Measurements from ENCODE around the gene C6orf120.
A peak's percentile ranks its signal among the peaks of the same experiment; 100 is the strongest.
"Not testable (repeated sequence)": the region's sequence is repeated elsewhere in the genome, so short reads cannot be mapped to it uniquely, and the experiment has no call there.

Gene C6orf120

GRCh38 chr6:169684056-169684455 lies 17.9 kb upstream of the C6orf120 start:
- no peak overlapping the region for H3K4me3 ChIP-seq (ENCODE audit: low read depth, low read length)
- H3K4me1 ChIP-seq (ENCODE audit: control insufficient read depth, insufficient read depth, low read length) = no peaks in the 10 kb centered on the region
- H3K27ac ChIP-seq (ENCODE audit: low read depth, low read length) = no peak overlapping the region
- peaks cover 5% of the 10 kb centered on the region for H3K9me3 ChIP-seq (ENCODE audit: control insufficient read depth, insufficient read depth, low read length)
- H3K36me3 ChIP-seq (ENCODE audit: control insufficient read depth, insufficient read depth, low read length) = peaks cover 64% of the 10 kb centered on the region
- H3K27me3 ChIP-seq (ENCODE audit: control insufficient read depth, insufficient read depth, low read length) = no peaks in the 10 kb centered on the region
- H3K9ac ChIP-seq (ENCODE audit: low read depth, low read length) = no peak overlapping the region

DNA sequence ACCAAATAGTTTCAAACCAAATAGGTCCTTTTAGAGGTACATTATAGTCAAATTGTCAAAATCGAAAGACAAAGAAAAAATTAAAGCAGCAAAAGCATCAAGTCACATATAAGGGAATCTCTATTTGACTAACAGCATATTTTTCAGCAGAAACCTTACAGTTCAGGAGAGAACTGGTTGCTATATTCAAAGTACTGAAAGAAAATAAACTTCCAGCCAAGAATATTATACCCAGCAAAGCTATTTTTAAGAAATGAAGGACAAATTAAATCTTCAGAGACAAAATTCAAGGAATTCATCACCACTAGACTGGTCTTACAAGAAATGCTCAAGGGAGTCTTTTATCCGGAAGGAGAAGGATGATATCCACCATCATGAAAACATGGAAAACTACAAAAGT lies 16.1 kb upstream of the C6orf120 start:
- Histone ChIP-seq H3K9me3 (ENCODE audit: control insufficient read depth, insufficient read depth, low read length) (peaks cover 5% of the 10 kb centered on the region), H3K36me3 (ENCODE audit: control insufficient read depth, insufficient read depth, low read length) (peaks cover 59% of the 10 kb centered on the region), H3K4me3 (ENCODE audit: low read depth, low read length) (no peak overlapping the region), H3K27ac (ENCODE audit: low read depth, low read length) (no peak overlapping the region), H3K27me3 (ENCODE audit: control insufficient read depth, insufficient read depth, low read length) (no peaks in the 10 kb centered on the region), H3K9ac (ENCODE audit: low read depth, low read length) (no peak overlapping the region), H3K4me1 (ENCODE audit: control insufficient read depth, insufficient read depth, low read length) (no peaks in the 10 kb centered on the region)

DNA sequence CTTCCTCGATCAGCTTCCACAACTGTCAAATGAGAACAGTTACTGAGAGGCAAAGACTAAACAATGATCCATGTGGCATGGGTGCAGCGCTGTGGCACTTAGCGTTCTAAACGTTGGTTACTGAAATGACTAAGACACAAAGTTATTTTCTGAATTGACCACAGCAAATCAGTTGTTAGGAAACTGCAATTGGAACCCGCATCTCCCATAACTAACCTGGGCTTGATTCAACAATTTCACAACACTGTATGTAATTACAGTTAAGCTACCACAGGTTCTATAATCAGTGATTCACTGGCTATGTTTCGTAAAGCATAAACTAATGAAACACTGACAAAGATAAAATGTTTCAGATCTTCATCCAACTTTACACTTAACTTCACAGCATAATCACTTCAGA lies 12.6 kb upstream of the C6orf120 start:
- no peak overlapping the region for H3K27ac ChIP-seq (ENCODE audit: low read depth, low read length)
- H3K27me3 ChIP-seq (ENCODE audit: control insufficient read depth, insufficient read depth, low read length) = no peaks in the 10 kb centered on the region
- no peak overlapping the region for H3K9ac ChIP-seq (ENCODE audit: low read depth, low read length)
- H3K9me3 ChIP-seq (ENCODE audit: control insufficient read depth, insufficient read depth, low read length) = peaks cover 5% of the 10 kb centered on the region
- H3K36me3 ChIP-seq (ENCODE audit: control insufficient read depth, insufficient read depth, low read length) = peaks cover 40% of the 10 kb centered on the region
- H3K4me3 ChIP-seq (ENCODE audit: low read depth, low read length) = no peak overlapping the region
- H3K4me1 ChIP-seq (ENCODE audit: control insufficient read depth, insufficient read depth, low read length) = no peaks in the 10 kb centered on the region

- H3K9ac ChIP-seq (ENCODE audit: low read depth, low read length) = no peak overlapping the region
- H3K27ac ChIP-seq (ENCODE audit: low read depth, low read length) = no peak overlapping the region
- H3K4me1 ChIP-seq (ENCODE audit: control insufficient read depth, insufficient read depth, low read length) = no peaks in the 10 kb centered on the region
- H3K4me3 ChIP-seq (ENCODE audit: low read depth, low read length) = no peak overlapping the region
- H3K36me3 ChIP-seq (ENCODE audit: control insufficient read depth, insufficient read depth, low read length) = peaks cover 37% of the 10 kb centered on the region
- H3K27me3 ChIP-seq (ENCODE audit: control insufficient read depth, insufficient read depth, low read length) = no peaks in the 10 kb centered on the region
- peaks cover 5% of the 10 kb centered on the region for H3K9me3 ChIP-seq (ENCODE audit: control insufficient read depth, insufficient read depth, low read length)
Measured at GRCh38 chr6:169691260-169691659, 10.7 kb upstream of the C6orf120 start.

GRCh38 chr6:169692516-169692915 lies 9.4 kb upstream of the C6orf120 start:
- no peaks in the 10 kb centered on the region for H3K9me3 ChIP-seq (ENCODE audit: control insufficient read depth, insufficient read depth, low read length)
- no peak overlapping the region for H3K4me3 ChIP-seq (ENCODE audit: low read depth, low read length)
- peaks cover 25% of the 10 kb centered on the region for H3K36me3 ChIP-seq (ENCODE audit: control insufficient read depth, insufficient read depth, low read length)
- H3K9ac ChIP-seq (ENCODE audit: low read depth, low read length) = no peak overlapping the region
- no peak overlapping the region for H3K27ac ChIP-seq (ENCODE audit: low read depth, low read length)
- H3K4me1 ChIP-seq (ENCODE audit: control insufficient read depth, insufficient read depth, low read length) = no peaks in the 10 kb centered on the region
- H3K27me3 ChIP-seq (ENCODE audit: control insufficient read depth, insufficient read depth, low read length) = no peaks in the 10 kb centered on the region

DNA sequence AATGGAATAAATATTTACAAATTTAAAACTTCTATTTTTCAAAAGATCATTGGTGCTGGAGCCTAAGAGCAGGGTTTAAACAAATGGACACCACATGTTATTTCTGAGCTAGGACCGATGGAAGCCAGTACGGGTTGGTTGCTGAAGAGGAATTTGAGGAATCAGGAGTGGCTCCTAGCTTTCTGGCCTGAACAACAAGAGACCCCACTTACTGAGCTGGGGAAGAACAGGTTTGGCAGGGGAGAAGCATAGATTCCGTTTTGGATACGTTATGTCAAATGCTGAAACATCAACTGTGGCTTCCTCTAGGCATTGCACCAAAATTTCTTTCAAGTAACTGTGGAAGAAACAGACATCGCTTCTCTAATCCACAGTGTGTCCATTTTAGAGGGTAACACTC lies 6.8 kb upstream of the C6orf120 start:
- peaks cover 19% of the 10 kb centered on the region for H3K36me3 ChIP-seq (ENCODE audit: control insufficient read depth, insufficient read depth, low read length)
- no peaks in the 10 kb centered on the region for H3K9me3 ChIP-seq (ENCODE audit: control insufficient read depth, insufficient read depth, low read length)
- H3K27me3 ChIP-seq (ENCODE audit: control insufficient read depth, insufficient read depth, low read length) = no peaks in the 10 kb centered on the region
- H3K9ac ChIP-seq (ENCODE audit: low read depth, low read length) = no peak overlapping the region
- H3K4me3 ChIP-seq (ENCODE audit: low read depth, low read length) = no peak overlapping the region
- H3K4me1 ChIP-seq (ENCODE audit: control insufficient read depth, insufficient read depth, low read length) = peaks cover 4% of the 10 kb centered on the region; the same call in 1 of the 2 replicates
- no peak overlapping the region for H3K27ac ChIP-seq (ENCODE audit: low read depth, low read length)

- H3K9me3 ChIP-seq (ENCODE audit: control insufficient read depth, insufficient read depth, low read length); H3K27me3 ChIP-seq (ENCODE audit: control insufficient read depth, insufficient read depth, low read length); H3K4me3 ChIP-seq (ENCODE audit: low read depth, low read length); H3K27ac ChIP-seq (ENCODE audit: low read depth, low read length); H3K9ac ChIP-seq (ENCODE audit: low read depth, low read length): not testable (repeated sequence)
- peaks cover 17% of the 10 kb centered on the region for H3K36me3 ChIP-seq (ENCODE audit: control insufficient read depth, insufficient read depth, low read length)
- H3K4me1 ChIP-seq (ENCODE audit: control insufficient read depth, insufficient read depth, low read length) = peaks cover 14% of the 10 kb centered on the region
Measured at GRCh38 chr6:169697115-169697514, 4.8 kb upstream of the C6orf120 start.

DNA sequence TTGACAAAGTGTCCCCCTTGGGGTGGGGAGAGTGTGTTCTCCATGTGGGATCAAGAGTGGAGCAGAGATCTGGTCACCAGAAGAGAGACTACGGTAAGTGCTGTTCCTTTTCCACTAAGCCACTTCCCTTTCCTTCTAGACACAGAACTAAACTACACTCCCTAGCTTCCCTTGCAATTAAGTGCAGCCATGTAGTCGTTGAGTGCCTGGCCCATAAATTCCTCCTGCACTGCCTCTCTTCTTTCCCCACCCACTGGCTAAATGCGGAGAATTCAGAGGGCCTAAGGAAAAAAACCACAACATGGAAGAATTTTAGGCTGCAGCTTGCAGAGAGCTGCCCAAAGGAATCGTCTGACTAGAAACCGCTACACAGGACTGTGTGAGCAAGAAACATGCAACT lies 1.6 kb upstream of the C6orf120 start:
- Histone ChIP-seq H3K9me3 (ENCODE audit: control insufficient read depth, insufficient read depth, low read length) (no peaks in the 10 kb centered on the region), H3K36me3 (ENCODE audit: control insufficient read depth, insufficient read depth, low read length) (peaks cover 31% of the 10 kb centered on the region), H3K4me3 (ENCODE audit: low read depth, low read length) (peak overlapping the region; percentile 100), H3K9ac (ENCODE audit: low read depth, low read length) (no peak overlapping the region), H3K27me3 (ENCODE audit: control insufficient read depth, insufficient read depth, low read length) (no peaks in the 10 kb centered on the region), H3K27ac (ENCODE audit: low read depth, low read length) (peak overlapping the region; percentile 94), H3K4me1 (ENCODE audit: control insufficient read depth, insufficient read depth, low read length) (peaks cover 30% of the 10 kb centered on the region)

GRCh38 chr6:169701311-169701953 lies 494 bp upstream of the C6orf120 start:
- H3K9ac ChIP-seq (ENCODE audit: low read depth, low read length) = peak overlapping the region; percentile 92
- no peaks in the 10 kb centered on the region for H3K9me3 ChIP-seq (ENCODE audit: control insufficient read depth, insufficient read depth, low read length)
- H3K4me3 ChIP-seq (ENCODE audit: low read depth, low read length) = peak overlapping the region; percentile 100
- peaks cover 42% of the 10 kb centered on the region for H3K36me3 ChIP-seq (ENCODE audit: control insufficient read depth, insufficient read depth, low read length)
- no peaks in the 10 kb centered on the region for H3K27me3 ChIP-seq (ENCODE audit: control insufficient read depth, insufficient read depth, low read length)
- peak overlapping the region; percentile 94 for H3K27ac ChIP-seq (ENCODE audit: low read depth, low read length)
- peaks cover 30% of the 10 kb centered on the region for H3K4me1 ChIP-seq (ENCODE audit: control insufficient read depth, insufficient read depth, low read length)

DNA sequence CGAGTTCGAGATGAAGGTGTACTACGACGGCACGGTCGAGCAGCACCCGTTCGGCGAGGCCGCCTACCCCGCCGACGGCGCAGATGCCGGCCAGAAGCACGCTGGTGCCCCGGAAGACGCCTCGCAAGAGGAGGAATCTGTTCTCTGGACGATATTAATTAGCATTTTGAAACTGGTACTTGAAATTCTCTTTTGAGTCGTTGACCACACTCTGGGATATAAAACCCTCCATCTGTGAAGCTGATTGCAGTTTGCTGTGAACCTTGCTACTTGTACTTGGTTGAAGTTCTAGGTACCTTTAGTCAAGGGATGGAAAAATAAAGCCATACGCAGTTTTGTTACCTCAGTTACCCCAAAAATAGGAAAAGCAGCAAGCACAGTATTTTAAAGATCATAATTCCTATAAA lies 917 bp downstream of the C6orf120 start:
- no peaks in the 10 kb centered on the region for H3K27me3 ChIP-seq (ENCODE audit: control insufficient read depth, insufficient read depth, low read length)
- peaks cover 54% of the 10 kb centered on the region for H3K36me3 ChIP-seq (ENCODE audit: control insufficient read depth, insufficient read depth, low read length)
- H3K9me3 ChIP-seq (ENCODE audit: control insufficient read depth, insufficient read depth, low read length) = no peaks in the 10 kb centered on the region
- H3K27ac ChIP-seq (ENCODE audit: low read depth, low read length) = peak overlapping the region; percentile 94
- H3K4me3 ChIP-seq (ENCODE audit: low read depth, low read length) = peak overlapping the region; percentile 100
- H3K9ac ChIP-seq (ENCODE audit: low read depth, low read length) = peak overlapping the region; percentile 92
- H3K4me1 ChIP-seq (ENCODE audit: control insufficient read depth, insufficient read depth, low read length) = peaks cover 30% of the 10 kb centered on the region

DNA sequence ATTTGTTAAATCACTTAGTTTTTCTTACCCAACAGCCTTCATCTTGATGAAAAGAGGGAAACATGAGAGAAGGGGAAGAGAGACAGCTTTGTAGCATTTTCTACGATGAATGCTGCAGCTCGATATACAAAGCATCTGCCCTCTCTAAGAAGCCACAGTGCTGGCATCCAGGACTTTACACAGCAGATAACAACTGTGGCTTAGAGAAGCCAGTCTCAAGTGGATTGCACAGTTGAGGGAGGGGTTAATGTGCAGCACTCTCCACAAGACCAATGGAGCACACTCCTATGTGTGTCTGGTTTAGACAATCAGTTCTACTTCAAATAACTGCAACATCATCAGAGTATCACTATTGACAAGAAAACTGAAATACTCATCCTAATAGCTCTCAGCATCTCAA lies 5.8 kb downstream of the C6orf120 start:
- Histone ChIP-seq H3K9ac (ENCODE audit: low read depth, low read length) (no peak overlapping the region), H3K27ac (ENCODE audit: low read depth, low read length) (no peak overlapping the region), H3K36me3 (ENCODE audit: control insufficient read depth, insufficient read depth, low read length) (peaks cover 92% of the 10 kb centered on the region), H3K9me3 (ENCODE audit: control insufficient read depth, insufficient read depth, low read length) (no peaks in the 10 kb centered on the region), H3K4me3 (ENCODE audit: low read depth, low read length) (no peak overlapping the region), H3K27me3 (ENCODE audit: control insufficient read depth, insufficient read depth, low read length) (no peaks in the 10 kb centered on the region), H3K4me1 (ENCODE audit: control insufficient read depth, insufficient read depth, low read length) (peaks cover 16% of the 10 kb centered on the region)
